ENCODE measurements around the gene RPS6KA5.

Gene RPS6KA5

GRCh38 chr14:91063119-91063518 lies 2.7 kb upstream of the RPS6KA5 start:
- H3K9me3 ChIP-seq (ENCODE audit: control insufficient read depth, low read depth, low read length) = no peaks in the 10 kb centered on the region
- H3K27ac ChIP-seq (ENCODE audit: low read length) = no peak overlapping the region
- no peaks in the 10 kb centered on the region for H3K36me3 ChIP-seq (ENCODE audit: control insufficient read depth, low read depth, low read length)
- no peaks in the 10 kb centered on the region for H3K27me3 ChIP-seq (ENCODE audit: control insufficient read depth, insufficient read depth, low read length)
- H3K9ac ChIP-seq (ENCODE audit: low read length) = no peak overlapping the region
- no peak overlapping the region for H3K4me3 ChIP-seq (ENCODE audit: low read length)
- H3K4me1 ChIP-seq (ENCODE audit: control insufficient read depth, low read depth, low read length) = no peaks in the 10 kb centered on the region

GRCh38 chr14:91062600-91062999 lies 2.2 kb upstream of the RPS6KA5 start:
- no peak overlapping the region for H3K4me3 ChIP-seq (ENCODE audit: low read length)

GRCh38 chr14:91061056-91061887 lies 831 bp upstream of the RPS6KA5 start:
- H3K4me3 ChIP-seq (ENCODE audit: low read length) = peak overlapping the region; percentile 79
- H3K27ac ChIP-seq (ENCODE audit: low read length) = peak overlapping the region; percentile 32
- H3K9ac ChIP-seq (ENCODE audit: low read length) = peak overlapping the region; percentile 83
- no peaks in the 10 kb centered on the region for H3K4me1 ChIP-seq (ENCODE audit: control insufficient read depth, low read depth, low read length)
- no peaks in the 10 kb centered on the region for H3K36me3 ChIP-seq (ENCODE audit: control insufficient read depth, low read depth, low read length)
- no peaks in the 10 kb centered on the region for H3K27me3 ChIP-seq (ENCODE audit: control insufficient read depth, insufficient read depth, low read length)
- H3K9me3 ChIP-seq (ENCODE audit: control insufficient read depth, low read depth, low read length) = no peaks in the 10 kb centered on the region

More at GRCh38 chr14:91062600-91062999, 2.2 kb upstream of the RPS6KA5 start:
- H3K36me3 ChIP-seq (ENCODE audit: control insufficient read depth, low read depth, low read length) = no peaks in the 10 kb centered on the region
- H3K27me3 ChIP-seq (ENCODE audit: control insufficient read depth, insufficient read depth, low read length) = no peaks in the 10 kb centered on the region
- no peak overlapping the region for H3K9ac ChIP-seq (ENCODE audit: low read length)
- no peaks in the 10 kb centered on the region for H3K4me1 ChIP-seq (ENCODE audit: control insufficient read depth, low read depth, low read length)
- H3K27ac ChIP-seq (ENCODE audit: low read length) = no peak overlapping the region
- H3K9me3 ChIP-seq (ENCODE audit: control insufficient read depth, low read depth, low read length) = no peaks in the 10 kb centered on the region

- H3K9me3 ChIP-seq (ENCODE audit: control insufficient read depth, low read depth, low read length) = no peaks in the 10 kb centered on the region
- no peaks in the 10 kb centered on the region for H3K27me3 ChIP-seq (ENCODE audit: control insufficient read depth, insufficient read depth, low read length)
- H3K4me3 ChIP-seq (ENCODE audit: low read length) = peak overlapping the region; percentile 82
- H3K9ac ChIP-seq (ENCODE audit: low read length) = peak overlapping the region; percentile 80
- H3K27ac ChIP-seq (ENCODE audit: low read length) = no peak overlapping the region
- no peaks in the 10 kb centered on the region for H3K36me3 ChIP-seq (ENCODE audit: control insufficient read depth, low read depth, low read length)
- H3K4me1 ChIP-seq (ENCODE audit: control insufficient read depth, low read depth, low read length) = no peaks in the 10 kb centered on the region
These were observed 678 bp downstream of the RPS6KA5 start for GRCh38 chr14:91059576-91060350.

- no peak overlapping the region for H3K4me3 ChIP-seq (ENCODE audit: low read length)
These were observed 2.3 kb downstream of the RPS6KA5 start for GRCh38 chr14:91058042-91058581.

GRCh38 chr14:91056361-91056760 lies 4.1 kb downstream of the RPS6KA5 start:
- no peaks in the 10 kb centered on the region for H3K36me3 ChIP-seq (ENCODE audit: control insufficient read depth, low read depth, low read length)
- H3K27ac ChIP-seq (ENCODE audit: low read length) = no peak overlapping the region
- no peaks in the 10 kb centered on the region for H3K9me3 ChIP-seq (ENCODE audit: control insufficient read depth, low read depth, low read length)
- H3K4me1 ChIP-seq (ENCODE audit: control insufficient read depth, low read depth, low read length) = no peaks in the 10 kb centered on the region
- H3K4me3 ChIP-seq (ENCODE audit: low read length) = no peak overlapping the region
- H3K27me3 ChIP-seq (ENCODE audit: control insufficient read depth, insufficient read depth, low read length) = no peaks in the 10 kb centered on the region
- no peak overlapping the region for H3K9ac ChIP-seq (ENCODE audit: low read length)

More at GRCh38 chr14:91058042-91058581, 2.3 kb downstream of the RPS6KA5 start:
- H3K9ac ChIP-seq (ENCODE audit: low read length) = no peak overlapping the region
- H3K36me3 ChIP-seq (ENCODE audit: control insufficient read depth, low read depth, low read length) = no peaks in the 10 kb centered on the region
- H3K9me3 ChIP-seq (ENCODE audit: control insufficient read depth, low read depth, low read length) = no peaks in the 10 kb centered on the region
- no peaks in the 10 kb centered on the region for H3K4me1 ChIP-seq (ENCODE audit: control insufficient read depth, low read depth, low read length)
- H3K27ac ChIP-seq (ENCODE audit: low read length) = no peak overlapping the region
- no peaks in the 10 kb centered on the region for H3K27me3 ChIP-seq (ENCODE audit: control insufficient read depth, insufficient read depth, low read length)

- no peak overlapping the region for H3K9ac ChIP-seq (ENCODE audit: low read length)
- H3K27ac ChIP-seq (ENCODE audit: low read length) = no peak overlapping the region
These were observed 5.4 kb downstream of the RPS6KA5 start for GRCh38 chr14:91055016-91055415.

GRCh38 chr14:91048676-91049075 lies 11.8 kb downstream of the RPS6KA5 start:
- no peaks in the 10 kb centered on the region for H3K4me1 ChIP-seq (ENCODE audit: control insufficient read depth, low read depth, low read length)
- no peak overlapping the region for H3K9ac ChIP-seq (ENCODE audit: low read length)
- H3K27me3 ChIP-seq (ENCODE audit: control insufficient read depth, insufficient read depth, low read length) = no peaks in the 10 kb centered on the region
- H3K27ac ChIP-seq (ENCODE audit: low read length) = no peak overlapping the region
- H3K9me3 ChIP-seq (ENCODE audit: control insufficient read depth, low read depth, low read length) = no peaks in the 10 kb centered on the region
- H3K4me3 ChIP-seq (ENCODE audit: low read length) = no peak overlapping the region
- no peaks in the 10 kb centered on the region for H3K36me3 ChIP-seq (ENCODE audit: control insufficient read depth, low read depth, low read length)

More at GRCh38 chr14:91055016-91055415, 5.4 kb downstream of the RPS6KA5 start:
- Histone ChIP-seq H3K9me3 (ENCODE audit: control insufficient read depth, low read depth, low read length) (no peaks in the 10 kb centered on the region), H3K36me3 (ENCODE audit: control insufficient read depth, low read depth, low read length) (no peaks in the 10 kb centered on the region), H3K27me3 (ENCODE audit: control insufficient read depth, insufficient read depth, low read length) (no peaks in the 10 kb centered on the region), H3K4me3 (ENCODE audit: low read length) (no peak overlapping the region), H3K4me1 (ENCODE audit: control insufficient read depth, low read depth, low read length) (no peaks in the 10 kb centered on the region)

GRCh38 chr14:91048265-91048664 lies 12.2 kb downstream of the RPS6KA5 start:
- H3K9ac ChIP-seq (ENCODE audit: low read length) = no peak overlapping the region
- H3K36me3 ChIP-seq (ENCODE audit: control insufficient read depth, low read depth, low read length) = no peaks in the 10 kb centered on the region
- H3K9me3 ChIP-seq (ENCODE audit: control insufficient read depth, low read depth, low read length) = no peaks in the 10 kb centered on the region
- no peak overlapping the region for H3K27ac ChIP-seq (ENCODE audit: low read length)
- H3K4me1 ChIP-seq (ENCODE audit: control insufficient read depth, low read depth, low read length) = no peaks in the 10 kb centered on the region
- no peaks in the 10 kb centered on the region for H3K27me3 ChIP-seq (ENCODE audit: control insufficient read depth, insufficient read depth, low read length)
- no peak overlapping the region for H3K4me3 ChIP-seq (ENCODE audit: low read length)

GRCh38 chr14:91047174-91047753 lies 13.2 kb downstream of the RPS6KA5 start:
- Histone ChIP-seq H3K9me3 (ENCODE audit: control insufficient read depth, low read depth, low read length) (no peaks in the 10 kb centered on the region), H3K4me3 (ENCODE audit: low read length) (no peak overlapping the region), H3K27me3 (ENCODE audit: control insufficient read depth, insufficient read depth, low read length) (no peaks in the 10 kb centered on the region), H3K27ac (ENCODE audit: low read length) (no peak overlapping the region), H3K9ac (ENCODE audit: low read length) (no peak overlapping the region), H3K4me1 (ENCODE audit: control insufficient read depth, low read depth, low read length) (no peaks in the 10 kb centered on the region), H3K36me3 (ENCODE audit: control insufficient read depth, low read depth, low read length) (no peaks in the 10 kb centered on the region)

GRCh38 chr14:91046488-91047072 lies 13.9 kb downstream of the RPS6KA5 start:
- Histone ChIP-seq H3K27ac (ENCODE audit: low read length) (no peak overlapping the region), H3K9ac (ENCODE audit: low read length) (no peak overlapping the region), H3K4me1 (ENCODE audit: control insufficient read depth, low read depth, low read length) (no peaks in the 10 kb centered on the region), H3K36me3 (ENCODE audit: control insufficient read depth, low read depth, low read length) (no peaks in the 10 kb centered on the region), H3K9me3 (ENCODE audit: control insufficient read depth, low read depth, low read length) (no peaks in the 10 kb centered on the region), H3K4me3 (ENCODE audit: low read length) (no peak overlapping the region), H3K27me3 (ENCODE audit: control insufficient read depth, insufficient read depth, low read length) (no peaks in the 10 kb centered on the region)
